HepG2 (cell line): ENCODE measurements around the gene EGFLAM. TPM values are rescaled to one million over a fixed set of nuclear protein-coding genes. Genes with fewer than 3 reads are reported as not detected.

Source experiments
- ATAC-seq: fragments of 200-7000 bp; cut with Tn5 transposase; 3 replicates; pipeline ENCODE4 v1.9.1; 2020; ENCODE audit warnings: mild to moderate bottlenecking, moderate library complexity
- BruUV-seq: library from RNA; stranded (reverse); fragments of 400-500 nt; replicated peaks from 2 replicates; lab custom pipeline; 2021; lab: Mats Ljungman, UMichigan
- CTCF ChIA-PET: fragments of 300-600 bp; formaldehyde crosslinking; extraction: SDS; loops from one replicate; lab custom pipeline; 2021; ENCODE audit warnings: low total read pairs, inconsistent platforms, low intra/inter-chr PET ratio; lab: Yijun Ruan, JAX
- POLR2A ChIA-PET: fragments of 350-600 bp; sonication (Branson Sonifier 250); formaldehyde crosslinking; loops from one replicate; lab custom pipeline; 2020; ENCODE audit warnings: antibody characterized with exemption, inconsistent platforms; lab: Yijun Ruan, JAX
- DNase-seq: peaks from one replicate; pipeline ENCODE4 v3.0.0-alpha.2; 2015; ENCODE audit warnings: low spot score
- FAIRE-seq: peaks from 3 replicates; lab custom pipeline; 2011; peaks lifted over from hg19 to GRCh38; lab: Jason Lieb, UNC
- H2AFZ ChIP-seq: one replicate; pipeline ENCODE4 v1.6.1; 2011; ENCODE audit warnings: low read length, inconsistent platforms
- H3K27ac ChIP-seq: fragments of 300-600 bp; 3 replicates; pipeline ENCODE4 v1.8.0; 2011; ENCODE audit warnings: mixed run types, mild to moderate bottlenecking, mixed read lengths, low read length, inconsistent platforms; ENCODE audit not compliant: insufficient read depth; ENCODE audit errors: extremely low read length
- H3K27me3 ChIP-seq, 2 experiments: fragments of 200-600 bp in 1 of 2; 2 replicates in 1 of 2; 3 replicates in 1 of 2; pipeline versions ENCODE4 v1.6.0 to v1.8.0; 2011; ENCODE audit warnings: low read length in 2 of 2, mild to moderate bottlenecking in 2 of 2, moderate library complexity in 2 of 2, inconsistent platforms in 1 of 2; ENCODE audit not compliant: insufficient read depth in 2 of 2, control insufficient read depth in 1 of 2
- H3K36me3 ChIP-seq, 2 experiments: fragments of 200-600 bp in 1 of 2; replicated peaks in 1 of 2; 2 replicates in 1 of 2; 3 replicates in 1 of 2; pipeline versions ENCODE4 v1.5.1 to v1.8.0; 2011; ENCODE audit warnings: low read length in 2 of 2, inconsistent platforms in 1 of 2; ENCODE audit not compliant: insufficient read depth in 2 of 2, control insufficient read depth in 1 of 2
- H3K4me1 ChIP-seq: 2 replicates; pipeline ENCODE4 v1.5.1; 2012; ENCODE audit warnings: low read length, inconsistent platforms; ENCODE audit not compliant: insufficient read depth
- H3K4me2 ChIP-seq: 2 replicates; pipeline ENCODE4 v1.6.0; 2011; ENCODE audit warnings: low read depth, low read length, inconsistent platforms
- H3K4me3 ChIP-seq, 3 experiments: fragments of 200-600 bp in 1 of 3; sonication (generic), shearing (Covaris generic) in 1 of 3; replicated peaks in 1 of 3; 2 replicates each; pipeline ENCODE4 v1.5.1; 2011 to 2016; ENCODE audit warnings: low read length in 3 of 3, inconsistent platforms in 2 of 3, low read depth in 2 of 3, mild to moderate bottlenecking in 2 of 3, control low read depth in 1 of 3, mixed read lengths in 1 of 3; ENCODE audit not compliant: insufficient read depth in 1 of 3
- H3K79me2 ChIP-seq: one replicate; pipeline ENCODE4 v1.6.1; 2011; ENCODE audit warnings: low read length, inconsistent platforms; ENCODE audit not compliant: insufficient read depth
- H3K9ac ChIP-seq: 2 replicates; pipeline ENCODE4 v1.6.0; 2011; ENCODE audit warnings: mild to moderate bottlenecking, low read depth, low read length, inconsistent platforms; ENCODE audit not compliant: insufficient read depth
- H3K9me3 ChIP-seq: 2 replicates; pipeline ENCODE4 v1.5.1; 2012; ENCODE audit warnings: mild to moderate bottlenecking, low read length
- H4K20me1 ChIP-seq: 2 replicates; pipeline ENCODE4 v1.6.0; 2011; ENCODE audit warnings: inconsistent platforms, mild to moderate bottlenecking, low read length, moderate library complexity; ENCODE audit not compliant: insufficient read depth
- BRD4 ChIP-seq: sonication (generic); formaldehyde crosslinking; IDR thresholded peaks from 2 replicates; pipeline ENCODE4 v1.4.0; 2020; ENCODE audit warnings: missing genetic modification reagents
- FOXA3 ChIP-seq: IDR thresholded peaks from 2 replicates; pipeline ENCODE4 v1.6.1; 2016; ENCODE audit warnings: missing genetic modification reagents, missing compliant biosample characterization
- HES4 ChIP-seq: sonication (generic); formaldehyde crosslinking; IDR thresholded peaks from 2 replicates; pipeline ENCODE4 v1.9.0; 2021; ENCODE audit warnings: mild to moderate bottlenecking, missing genetic modification reagents, borderline replicate concordance
- KLF11 ChIP-seq: IDR thresholded peaks from 2 replicates; pipeline ENCODE4 v1.6.1; 2016; ENCODE audit warnings: missing compliant biosample characterization
- MED8 ChIP-seq: sonication (generic); formaldehyde crosslinking; IDR thresholded peaks from 2 replicates; pipeline ENCODE4 v1.8.1; 2023; ENCODE audit warnings: mild to moderate bottlenecking, missing genetic modification reagents; ENCODE audit not compliant: insufficient replicate concordance
- MIXL1 ChIP-seq: IDR thresholded peaks from 2 replicates; pipeline ENCODE4 v1.6.1; 2016
- NFYB ChIP-seq: sonication (generic); formaldehyde crosslinking; IDR thresholded peaks from 2 replicates; pipeline ENCODE4 v1.4.0; 2020; ENCODE audit warnings: missing genetic modification reagents
- NR2F2 ChIP-seq: IDR thresholded peaks from 2 replicates; pipeline ENCODE4 v1.6.1; 2012; ENCODE audit warnings: low read depth, inconsistent platforms, borderline replicate concordance
- PRPF4 ChIP-seq: fragments of 200-400 bp; formaldehyde crosslinking; IDR thresholded peaks from 2 replicates; pipeline ENCODE4 v1.6.1; 2016; ENCODE audit warnings: low read length, low read depth; ENCODE audit not compliant: poor library complexity, severe bottlenecking
- SATB2 ChIP-seq: sonication (generic); formaldehyde crosslinking; IDR thresholded peaks from 2 replicates; pipeline ENCODE4 v1.5.0; 2020; ENCODE audit warnings: missing genetic modification reagents
- SRSF4 ChIP-seq: fragments of 200-400 bp; formaldehyde crosslinking; IDR thresholded peaks from one replicate; pipeline ENCODE4 v1.6.1; 2018; ENCODE audit warnings: mild to moderate bottlenecking, low read depth, low read length, moderate library complexity; ENCODE audit not compliant: poor library complexity, severe bottlenecking
- SRY ChIP-seq: sonication (generic); formaldehyde crosslinking; IDR thresholded peaks from 2 replicates; pipeline ENCODE4 v1.8.0; 2022; ENCODE audit warnings: mild to moderate bottlenecking, missing genetic modification reagents
- TEAD3 ChIP-seq: optimal IDR thresholded peaks from 2 replicates; pipeline ENCODE3; 2016; ENCODE audit warnings: borderline replicate concordance
- TRAFD1 ChIP-seq: sonication (generic); formaldehyde crosslinking; IDR thresholded peaks from 2 replicates; pipeline ENCODE4 v1.5.1; 2020; ENCODE audit warnings: missing genetic modification reagents, mild to moderate bottlenecking, borderline replicate concordance
- ZBTB49 ChIP-seq: sonication (generic); formaldehyde crosslinking; IDR thresholded peaks from 2 replicates; pipeline ENCODE4 v1.4.0; 2020; ENCODE audit warnings: missing genetic modification reagents, borderline replicate concordance
- ZFP36L1 ChIP-seq: sonication (generic); formaldehyde crosslinking; IDR thresholded peaks from 2 replicates; pipeline ENCODE4 v1.8.0; 2022; ENCODE audit warnings: mild to moderate bottlenecking, missing genetic modification reagents, moderate library complexity
- ZMAT5 ChIP-seq: sonication (generic); formaldehyde crosslinking; IDR thresholded peaks from 2 replicates; pipeline ENCODE4 v1.5.0; 2020; ENCODE audit warnings: mild to moderate bottlenecking, low read depth, missing genetic modification reagents, borderline replicate concordance
- ZNF205 ChIP-seq: IDR thresholded peaks from 2 replicates; pipeline ENCODE4 v1.6.1; 2018; ENCODE audit warnings: missing biosample characterization, missing genetic modification reagents
- ZNF567 ChIP-seq: sonication (generic); formaldehyde crosslinking; IDR thresholded peaks from 2 replicates; pipeline ENCODE4 v1.8.1; 2023; ENCODE audit warnings: mild to moderate bottlenecking, missing genetic modification reagents, borderline replicate concordance
- ZNF674 ChIP-seq: sonication (generic); formaldehyde crosslinking; IDR thresholded peaks from 2 replicates; pipeline ENCODE4 v1.5.0; 2020; ENCODE audit warnings: low read depth, mild to moderate bottlenecking, missing genetic modification reagents
- ZNF691 ChIP-seq: sonication (generic); formaldehyde crosslinking; IDR thresholded peaks from 2 replicates; pipeline ENCODE4 v1.4.0; 2020; ENCODE audit warnings: missing genetic modification reagents, low read depth, mild to moderate bottlenecking, borderline replicate concordance
- ZNF772 ChIP-seq: sonication (generic); formaldehyde crosslinking; IDR thresholded peaks from 2 replicates; pipeline ENCODE4 v1.5.0; 2020; ENCODE audit warnings: mild to moderate bottlenecking, missing genetic modification reagents
- WGBS: methylation state at CpG from one replicate; pipeline ENCODE4 v1.1.6; 2017; ENCODE audit warnings: low lambda C conversion rate; 5-methylcytosine and 5-hydroxymethylcytosine counted together
- in situ Hi-C: cut with HindIII; loops from 2 replicates; pipeline ENCODE4 v1.10.0; 2017; ENCODE audit warnings: low pct_unique_long_range_greater_than_20kb; ENCODE audit not compliant: extremely low pct_ligation_motif_present
- intact Hi-C: fragments of 100-400 bp; cut with micrococcal nuclease; formaldehyde crosslinking; loops from one replicate; pipeline ENCODE4 v1.10.0; 2022; ENCODE audit not compliant: unreplicated experiment
- polyA plus RNA-seq, 8 experiments: library from polyadenylated mRNA; depleted of rRNA in 3 of 8; stranded (reverse) in 7 of 8; unstranded in 1 of 8; fragments of >200 nt; fragmentation: Illumina TruSeq in 4 of 8; extraction: Trizol in 4 of 8; gene quantifications; 2 replicates each; pipeline versions ENCODE4 v1.2.1 to v1.2.3, GENCODE V29; 2011 to 2016; ENCODE audit warnings: low read depth in 4 of 8, missing spikeins in 1 of 8, mixed read lengths in 1 of 8; ENCODE audit not compliant: insufficient read depth in 1 of 8
- total RNA-seq, 5 experiments: library from RNA; depleted of rRNA; stranded (reverse); fragments of >200 nt; fragmentation: Illumina TruSeq; extraction: Trizol; gene quantifications; 2 replicates each; pipeline ENCODE4 v1.2.3, GENCODE V29; 2016; ENCODE audit warnings: low read depth in 1 of 5

EGFLAM gene
- total and polyA plus RNA-seq, 2 of the 13 experiments (the other 11 are each of a cell fraction or from before 2014, with no cell fraction given): not detected

- DNase-seq: peak; percentile 21
- intact Hi-C loops: loop anchor here (2.0 kb wide), 1 partner anchor 55 kb away; no protein-coding TSS in a partner anchor
- no TSS peak for BruUV-seq
- Histone ChIP-seq H3K27me3 (peaks cover 3 to 11% of the 10 kb centered on the region in 2 experiments; a peak in 2 of 5 replicates), H3K4me3 (peak overlapping the region in 1 of 3 experiments; percentile 10; a peak in 1 of 6 replicates), H3K79me2 (no peaks in the 10 kb centered on the region), H3K36me3 (no peaks in the 10 kb centered on the region), H2AFZ (no peak overlapping the region), H4K20me1 (no peaks in the 10 kb centered on the region), H3K4me1 (peaks cover 25% of the 10 kb centered on the region), H3K4me2 (peak overlapping the region; percentile 45), H3K9ac (no peak overlapping the region), H3K9me3 (no peaks in the 10 kb centered on the region), H3K27ac (no peak overlapping the region)
- ChIA-PET POLR2A (no interaction called here), CTCF (no interaction called here)
- peak; percentile 85 for FAIRE-seq
- peak; percentile 85 for ATAC-seq
- 4% methylated on average over 3 of the region's 6 CpGs for WGBS
- in situ Hi-C loops: no loop called here
- TF ChIP-seq BRD4 (CRISPR knock-in tag): no peak
- no peak for TF ChIP-seq ZNF205
- no peak for TF ChIP-seq ZFP36L1 (CRISPR knock-in tag)
- TF ChIP-seq ZMAT5 (CRISPR knock-in tag): no peak
- TF ChIP-seq SRY (CRISPR knock-in tag): no peak
- no peak for TF ChIP-seq KLF11
- TF ChIP-seq MIXL1: 0 out of 2 replicates have a peak, but pooled peaks have one; percentile 21
- no peak for TF ChIP-seq NFYB (CRISPR knock-in tag)
- TF ChIP-seq ZNF691: no peak
- no peak for TF ChIP-seq HES4 (CRISPR knock-in tag)
- no peak for TF ChIP-seq ZNF772 (CRISPR knock-in tag)
- no peak for TF ChIP-seq MED8
- TF ChIP-seq FOXA3 (CRISPR knock-in tag): 0 out of 2 replicates have a peak, but pooled peaks have one; percentile 14
- TF ChIP-seq TRAFD1 (CRISPR knock-in tag): no peak
- TF ChIP-seq ZBTB49 (CRISPR knock-in tag): no peak
- TF ChIP-seq SRSF4: no peak
- TF ChIP-seq SATB2 (CRISPR knock-in tag): no peak
- TF ChIP-seq PRPF4: no peak
- TF ChIP-seq TEAD3 (CRISPR knock-in tag): peak; percentile 39
- TF ChIP-seq NR2F2: peak; percentile 42; the same call in 1 of the 2 replicates
- TF ChIP-seq ZNF567 (CRISPR knock-in tag): no peak
- TF ChIP-seq ZNF674 (CRISPR knock-in tag): no peak
Measured at GRCh38 chr5:38263983-38264382, 5.6 kb downstream of the EGFLAM start.
